Measurements from ENCODE around the gene LPO. TPM values are rescaled to one million over a fixed set of nuclear protein-coding genes. Genes with fewer than 3 reads are reported as not detected.

The LPO gene
- total and polyA plus RNA-seq, 10 of the 15 experiments (the other 5 are each of a cell fraction or from before 2014, with no cell fraction given) = 0.03 to 0.11 (median 0.06) TPM; not detected in 7

GRCh38 chr17:58284613-58285421 lies 46.4 kb downstream of the LPO start:
- no peak overlapping the region for H2AFZ ChIP-seq (ENCODE audit: control insufficient read depth, low read depth, low read length)
- no peaks in the 10 kb centered on the region for H3K4me1 ChIP-seq (ENCODE audit: control insufficient read depth, insufficient read depth, low read length)
- DNase-seq (ENCODE audit: low read depth, low spot score) (no peak), FAIRE-seq (no peak), ATAC-seq (no peak; the same call in 2 of the 3 replicates)
- H3K27me3 ChIP-seq (replicated peaks in 1 of 2; ENCODE audit: control insufficient read depth in 2 of 2, insufficient read depth in 2 of 2, low read length in 1 of 2) = no peaks in the 10 kb centered on the region
- H3K4me3 ChIP-seq = no peak overlapping the region
- H4K20me1 ChIP-seq (ENCODE audit: control insufficient read depth, insufficient read depth) = no peaks in the 10 kb centered on the region
- no peaks in the 10 kb centered on the region for H3K36me3 ChIP-seq (ENCODE audit: control insufficient read depth in 2 of 2, insufficient read depth in 2 of 2, low read length in 1 of 2)
- TF ChIP-seq ZNF24 (IDR thresholded peaks at IDR 0.05) (no peak), RUNX3 (IDR thresholded peaks at IDR 0.05; ENCODE audit: low read length) (no peak)
- SMC1A ChIA-PET (ENCODE audit: uncharacterized antibody, unreplicated experiment) = interaction anchor here (0.6 kb wide), 1 partner anchor 174 kb away, joined by 3 read pairs; no protein-coding TSS in a partner anchor
- no peak overlapping the region for H3K9ac ChIP-seq (ENCODE audit: control insufficient read depth, insufficient read depth, low read length)
- no peak overlapping the region for H3K27ac ChIP-seq (ENCODE audit: control insufficient read depth, insufficient read depth)
- H3K4me2 ChIP-seq (ENCODE audit: control insufficient read depth, insufficient read depth) = no peak overlapping the region
- 42% methylated on average over 6 of the region's 6 CpGs for WGBS (ENCODE audit: insufficient coverage, insufficient replicate concordance, low lambda C conversion rate, missing lambda C conversion rate)
- BruUV-seq (replicated peaks) = no TSS peak
- intact Hi-C loops (cut with micrococcal nuclease; ENCODE audit: unreplicated experiment) (no loop called here), in situ Hi-C loops (cut with MboI) (no loop called here)
- H3K9me3 ChIP-seq (replicated peaks; ENCODE audit: control insufficient read depth, insufficient read depth, low read length) = no peaks in the 10 kb centered on the region
- RAD21 ChIA-PET (ENCODE audit: unreplicated experiment) = interaction anchor here (0.7 kb wide), 1 partner anchor 132 kb away, joined by 3 read pairs; the partner anchor contains the start of gene RNF43
- POLR2A ChIA-PET = interaction anchor here (1.0 kb wide), 1 partner anchor 16 kb away, joined by 3 read pairs; no protein-coding TSS in a partner anchor
- H3K79me2 ChIP-seq (ENCODE audit: control insufficient read depth, insufficient read depth, low read length) = no peaks in the 10 kb centered on the region
- CTCF ChIA-PET = interaction anchor here (1.2 to 3.4 kb wide), 2 partner anchors 8 to 20 kb away, joined by 4 to 9 read pairs; no protein-coding TSS in a partner anchor

GRCh38 chr17:58285422-58285810 lies 47.0 kb downstream of the LPO start:
- H3K79me2 ChIP-seq (ENCODE audit: control insufficient read depth, insufficient read depth, low read length) = no peaks in the 10 kb centered on the region
- H3K4me3 ChIP-seq = no peak overlapping the region
- POLR2A ChIA-PET = interaction anchor here (0.7 kb wide), 1 partner anchor 105 kb away, joined by 3 read pairs; no protein-coding TSS in a partner anchor
- CTCF ChIA-PET = interaction anchor here (0.7 to 3.4 kb wide), 3 partner anchors 9 to 19 kb away, joined by 4 to 9 read pairs (median 4); no protein-coding TSS in a partner anchor
- WGBS (ENCODE audit: insufficient coverage, insufficient replicate concordance, low lambda C conversion rate, missing lambda C conversion rate) = 62% methylated on average over 3 of the region's 3 CpGs
- H3K27ac ChIP-seq (ENCODE audit: control insufficient read depth, insufficient read depth) = no peak overlapping the region
- FAIRE-seq (no peak), ATAC-seq (no peak), DNase-seq (ENCODE audit: low read depth, low spot score) (no peak)
- H3K4me2 ChIP-seq (ENCODE audit: control insufficient read depth, insufficient read depth) = no peak overlapping the region
- in situ Hi-C loops (cut with MboI) = no loop called here
- RAD21 ChIA-PET (ENCODE audit: unreplicated experiment) = interaction anchor here (0.7 kb wide), 1 partner anchor 132 kb away, joined by 3 read pairs; the partner anchor contains the start of gene RNF43
- no peaks in the 10 kb centered on the region for H3K9me3 ChIP-seq (replicated peaks; ENCODE audit: control insufficient read depth, insufficient read depth, low read length)
- SMC1A ChIA-PET (ENCODE audit: uncharacterized antibody, unreplicated experiment) = no interaction called here
- H3K27me3 ChIP-seq (replicated peaks in 1 of 2; ENCODE audit: control insufficient read depth in 2 of 2, insufficient read depth in 2 of 2, low read length in 1 of 2) = no peaks in the 10 kb centered on the region
- H3K4me1 ChIP-seq (ENCODE audit: control insufficient read depth, insufficient read depth, low read length) = no peaks in the 10 kb centered on the region
- no peaks in the 10 kb centered on the region for H4K20me1 ChIP-seq (ENCODE audit: control insufficient read depth, insufficient read depth)
- intact Hi-C loops (cut with micrococcal nuclease; ENCODE audit: unreplicated experiment) = no loop called here
- BruUV-seq (replicated peaks) = no TSS peak
- H3K9ac ChIP-seq (ENCODE audit: control insufficient read depth, insufficient read depth, low read length) = no peak overlapping the region
- H2AFZ ChIP-seq (ENCODE audit: control insufficient read depth, low read depth, low read length) = no peak overlapping the region
- H3K36me3 ChIP-seq (ENCODE audit: control insufficient read depth in 2 of 2, insufficient read depth in 2 of 2, low read length in 1 of 2) = no peaks in the 10 kb centered on the region
- TF ChIP-seq BCLAF1 (IDR thresholded peaks at IDR 0.05) (no peak), TARDBP (IDR thresholded peaks at IDR 0.05; ENCODE audit: borderline replicate concordance) (no peak), RAD21 (IDR thresholded peaks at IDR 0.05; ENCODE audit: insufficient read depth, low read depth, low read length) (no peak), MTA2 (IDR thresholded peaks at IDR 0.05; ENCODE audit: low read depth) (no peak), NRF1 (conservative IDR thresholded peaks at IDR 0.05; ENCODE audit: low read depth, low read length) (no peak), HDAC6 (IDR thresholded peaks at IDR 0.05; ENCODE audit: unreplicated experiment) (no peak), EP300 (IDR thresholded peaks at IDR 0.05; ENCODE audit: borderline replicate concordance in 1 of 2, control insufficient read depth in 1 of 2, low read depth in 2 of 2, low read length in 2 of 2) (no peak), BRCA1 (IDR thresholded peaks at IDR 0.05; ENCODE audit: low read depth, low read length) (no peak), GATAD2B (conservative IDR thresholded peaks at IDR 0.05; ENCODE audit: low read depth) (no peak), RELA (IDR thresholded peaks at IDR 0.05; ENCODE audit: borderline replicate concordance, partially characterized antibody) (no peak)

All from GM12878 (cell line).